GM12878 (cell line): Measurements from ENCODE around the gene FADS1. TPM values are rescaled to one million over a fixed set of nuclear protein-coding genes. Genes with fewer than 3 reads are reported as not detected.

Source experiments
- CHD4 ChIP-seq: fragments of 200-600 bp; sonication (generic); IDR thresholded peaks from 2 replicates; pipeline ENCODE4 v1.6.1; 2016; ENCODE audit warnings: mild to moderate bottlenecking
- EED ChIP-seq: sonication (generic); IDR thresholded peaks from 2 replicates; pipeline ENCODE4 v1.6.1; 2016; ENCODE audit warnings: antibody characterized with exemption, low read depth
- KLF5 ChIP-seq: fragments of 450-650 bp; IDR thresholded peaks from 2 replicates; pipeline ENCODE4 v1.6.1; 2014; ENCODE audit warnings: mild to moderate bottlenecking; ENCODE audit not compliant: partially characterized antibody
- NBN ChIP-seq: fragments of 450-650 bp; IDR thresholded peaks from 2 replicates; pipeline ENCODE4 v1.6.1; 2016
- NFYB ChIP-seq: IDR thresholded peaks from 2 replicates; pipeline ENCODE4 v1.6.1; 2011; ENCODE audit warnings: low read depth, mild to moderate bottlenecking, low read length, improper control_type of control experiment, moderate library complexity; ENCODE audit not compliant: insufficient read depth
- NR2F1 ChIP-seq: fragments of 450-650 bp; conservative IDR thresholded peaks from 2 replicates; pipeline ENCODE4 v1.6.1; 2017; ENCODE audit warnings: mild to moderate bottlenecking
- PAX8 ChIP-seq: fragments of 450-650 bp; IDR thresholded peaks from 2 replicates; pipeline ENCODE4 v1.6.1; 2017; ENCODE audit warnings: mild to moderate bottlenecking, moderate library complexity
- POLR2A ChIP-seq: IDR thresholded peaks from 2 replicates; pipeline ENCODE4 v1.6.1; 2011; ENCODE audit warnings: low read depth, mild to moderate bottlenecking, low read length
- POLR2AphosphoS5 ChIP-seq: IDR thresholded peaks from 2 replicates; pipeline ENCODE4 v1.6.1; 2011; ENCODE audit warnings: mild to moderate bottlenecking, low read length, inconsistent platforms
- POU2F2 ChIP-seq: IDR thresholded peaks from 3 replicates; pipeline ENCODE4 v1.6.1; 2011; ENCODE audit warnings: low read depth, mild to moderate bottlenecking, low read length, borderline replicate concordance
- SRF ChIP-seq, 2 experiments: IDR thresholded peaks; 2 replicates each; pipeline ENCODE4 v1.6.1; 2011; ENCODE audit warnings: low read depth in 2 of 2, low read length in 2 of 2, mild to moderate bottlenecking in 1 of 2, moderate library complexity in 1 of 2
- TCF3 ChIP-seq: IDR thresholded peaks from 2 replicates; pipeline ENCODE4 v1.6.1; 2012; ENCODE audit warnings: low read depth, mild to moderate bottlenecking, low read length, borderline replicate concordance; ENCODE audit not compliant: insufficient read depth
- ZNF384 ChIP-seq: IDR thresholded peaks from 2 replicates; pipeline ENCODE4 v1.6.1; 2012; ENCODE audit warnings: low read depth, mild to moderate bottlenecking, low read length, improper control_type of control experiment, borderline replicate concordance
- polyA plus RNA-seq, 11 experiments: library from polyadenylated mRNA; depleted of rRNA in 4 of 11; unstranded in 6 of 11; stranded (reverse) in 5 of 11; fragments of >200 nt; fragmentation: Nextera tagmentation in 4 of 11; fragmentation: Illumina TruSeq in 1 of 11; extraction: Ambion mirVana in 4 of 11; extraction: Trizol in 1 of 11; gene quantifications; 1 replicate in 1 of 11; 2 replicates in 10 of 11; pipeline versions ENCODE4 v1.2.1 to v1.2.3, GENCODE V29; 2011 to 2016; ENCODE audit warnings: inconsistent platforms in 2 of 11, missing spikeins in 2 of 11, low read depth in 1 of 11
- total RNA-seq, 4 experiments: library from RNA; depleted of rRNA in 3 of 4; stranded (reverse); fragments of >200 nt in 3 of 4; fragmentation: Illumina TruSeq in 1 of 4; extraction: Trizol in 1 of 4; gene quantifications; 2 replicates each; pipeline versions ENCODE4 v1.2.1 to v1.2.3, GENCODE V29; 2013 to 2021
- TF ChIP-seq, protein P1 (sequence below): fragments of 450-650 bp; formaldehyde crosslinking; IDR thresholded peaks from 2 replicates; pipeline ENCODE4 v1.4.0; 2022; ENCODE audit warnings: mild to moderate bottlenecking, moderate library complexity
- TF ChIP-seq, protein P2 (sequence below): fragments of 450-650 bp; IDR thresholded peaks from 2 replicates; pipeline ENCODE4 v1.6.1; 2016; ENCODE audit warnings: mild to moderate bottlenecking
- TF ChIP-seq, protein P3 (sequence below): IDR thresholded peaks from 2 replicates; pipeline ENCODE4 v1.6.1; 2012; ENCODE audit warnings: improper control_type of control experiment, low read depth, low read length; ENCODE audit not compliant: insufficient replicate concordance
- TF ChIP-seq, protein P4 (sequence below): fragments of 450-650 bp; IDR thresholded peaks from 2 replicates; pipeline ENCODE4 v1.6.1; 2017; ENCODE audit warnings: mild to moderate bottlenecking

Gene FADS1
- total and polyA plus RNA-seq, 10 of the 15 experiments (the other 5 are each of a cell fraction or from before 2014, with no cell fraction given), result 8.8 to 73.9 (median 39.0) TPM

DNA sequence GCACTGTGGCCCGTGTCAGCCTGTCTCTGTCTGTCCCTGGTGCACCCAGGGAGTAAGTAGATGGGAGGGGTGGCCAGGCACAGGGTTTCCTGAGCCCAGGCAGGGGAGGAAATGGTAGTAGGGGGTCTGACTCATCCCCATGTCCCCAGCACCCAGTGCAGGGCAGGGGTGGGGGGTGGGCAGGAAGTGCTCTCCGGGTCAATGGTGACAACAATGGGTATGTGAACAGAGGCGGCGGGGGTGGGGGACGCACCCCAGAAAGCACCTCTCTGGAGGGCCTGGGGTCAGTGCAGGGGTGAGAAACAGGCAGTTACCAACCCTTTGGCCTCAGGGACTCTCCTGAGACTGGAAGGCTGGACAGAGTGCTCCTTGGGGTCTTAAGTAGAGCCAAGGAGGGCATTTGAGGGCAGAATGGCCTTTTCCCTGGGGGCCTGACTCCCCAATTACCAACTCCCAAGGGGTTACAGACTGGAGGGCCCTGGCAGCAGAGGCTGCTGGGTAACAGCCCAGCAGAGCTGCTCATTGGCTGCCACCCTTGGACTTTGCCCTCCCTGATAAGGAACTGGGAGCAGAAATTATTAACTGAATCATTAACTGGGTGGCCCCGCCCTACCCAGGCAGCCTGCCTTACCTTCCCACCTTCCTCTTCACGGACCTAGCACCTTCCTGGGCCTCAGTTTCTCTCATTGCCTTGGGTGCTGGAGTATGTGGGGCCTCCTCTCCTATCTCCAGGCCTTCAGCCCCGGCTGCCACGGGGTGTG lies 60.2 kb downstream of the FADS1 start (continued):
- TF ChIP-seq POLR2A (no peak; the same call in 1 of the 2 replicates), CHD4 (no peak), NBN (peak; percentile 96), TCF3 (no peak), NR2F1 (peak; percentile 100), NFYB (no peak), PAX8 (no peak), EED (no peak), POU2F2 (peak; percentile 12; the same call in 1 of the 3 replicates), KLF5 (no peak), ZNF384 (no peak), POLR2AphosphoS5 (peak; percentile 55; the same call in 1 of the 2 replicates), SRF (IDR thresholded peaks at IDR 0.05; ENCODE audit: low read depth in 2 of 2, low read length in 2 of 2) (no peak)
- TF ChIP-seq, protein P1, sequence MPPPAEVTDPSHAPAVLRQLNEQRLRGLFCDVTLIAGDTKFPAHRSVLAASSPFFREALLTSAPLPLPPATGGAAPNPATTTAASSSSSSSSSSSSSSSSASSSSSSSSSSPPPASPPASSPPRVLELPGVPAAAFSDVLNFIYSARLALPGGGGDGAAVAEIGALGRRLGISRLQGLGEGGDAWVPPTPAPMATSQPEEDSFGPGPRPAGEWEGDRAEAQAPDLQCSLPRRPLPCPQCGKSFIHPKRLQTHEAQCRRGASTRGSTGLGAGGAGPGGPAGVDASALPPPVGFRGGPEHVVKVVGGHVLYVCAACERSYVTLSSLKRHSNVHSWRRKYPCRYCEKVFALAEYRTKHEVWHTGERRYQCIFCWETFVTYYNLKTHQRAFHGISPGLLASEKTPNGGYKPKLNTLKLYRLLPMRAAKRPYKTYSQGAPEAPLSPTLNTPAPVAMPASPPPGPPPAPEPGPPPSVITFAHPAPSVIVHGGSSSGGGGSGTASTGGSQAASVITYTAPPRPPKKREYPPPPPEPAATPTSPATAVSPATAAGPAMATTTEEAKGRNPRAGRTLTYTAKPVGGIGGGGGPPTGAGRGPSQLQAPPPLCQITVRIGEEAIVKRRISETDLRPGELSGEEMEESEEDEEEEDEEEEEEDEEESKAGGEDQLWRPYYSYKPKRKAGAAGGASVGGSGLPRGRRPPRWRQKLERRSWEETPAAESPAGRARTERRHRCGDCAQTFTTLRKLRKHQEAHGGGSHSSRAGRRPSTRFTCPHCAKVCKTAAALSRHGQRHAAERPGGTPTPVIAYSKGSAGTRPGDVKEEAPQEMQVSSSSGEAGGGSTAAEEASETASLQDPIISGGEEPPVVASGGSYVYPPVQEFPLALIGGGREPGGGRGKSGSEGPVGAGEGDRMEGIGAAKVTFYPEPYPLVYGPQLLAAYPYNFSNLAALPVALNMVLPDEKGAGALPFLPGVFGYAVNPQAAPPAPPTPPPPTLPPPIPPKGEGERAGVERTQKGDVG, result no peak
- TF ChIP-seq, protein P2, sequence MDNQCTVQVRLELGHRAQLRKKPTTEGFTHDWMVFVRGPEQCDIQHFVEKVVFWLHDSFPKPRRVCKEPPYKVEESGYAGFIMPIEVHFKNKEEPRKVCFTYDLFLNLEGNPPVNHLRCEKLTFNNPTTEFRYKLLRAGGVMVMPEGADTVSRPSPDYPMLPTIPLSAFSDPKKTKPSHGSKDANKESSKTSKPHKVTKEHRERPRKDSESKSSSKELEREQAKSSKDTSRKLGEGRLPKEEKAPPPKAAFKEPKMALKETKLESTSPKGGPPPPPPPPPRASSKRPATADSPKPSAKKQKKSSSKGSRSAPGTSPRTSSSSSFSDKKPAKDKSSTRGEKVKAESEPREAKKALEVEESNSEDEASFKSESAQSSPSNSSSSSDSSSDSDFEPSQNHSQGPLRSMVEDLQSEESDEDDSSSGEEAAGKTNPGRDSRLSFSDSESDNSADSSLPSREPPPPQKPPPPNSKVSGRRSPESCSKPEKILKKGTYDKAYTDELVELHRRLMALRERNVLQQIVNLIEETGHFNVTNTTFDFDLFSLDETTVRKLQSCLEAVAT, result no peak; the same call in 1 of the 2 replicates
- TF ChIP-seq, protein P3, sequence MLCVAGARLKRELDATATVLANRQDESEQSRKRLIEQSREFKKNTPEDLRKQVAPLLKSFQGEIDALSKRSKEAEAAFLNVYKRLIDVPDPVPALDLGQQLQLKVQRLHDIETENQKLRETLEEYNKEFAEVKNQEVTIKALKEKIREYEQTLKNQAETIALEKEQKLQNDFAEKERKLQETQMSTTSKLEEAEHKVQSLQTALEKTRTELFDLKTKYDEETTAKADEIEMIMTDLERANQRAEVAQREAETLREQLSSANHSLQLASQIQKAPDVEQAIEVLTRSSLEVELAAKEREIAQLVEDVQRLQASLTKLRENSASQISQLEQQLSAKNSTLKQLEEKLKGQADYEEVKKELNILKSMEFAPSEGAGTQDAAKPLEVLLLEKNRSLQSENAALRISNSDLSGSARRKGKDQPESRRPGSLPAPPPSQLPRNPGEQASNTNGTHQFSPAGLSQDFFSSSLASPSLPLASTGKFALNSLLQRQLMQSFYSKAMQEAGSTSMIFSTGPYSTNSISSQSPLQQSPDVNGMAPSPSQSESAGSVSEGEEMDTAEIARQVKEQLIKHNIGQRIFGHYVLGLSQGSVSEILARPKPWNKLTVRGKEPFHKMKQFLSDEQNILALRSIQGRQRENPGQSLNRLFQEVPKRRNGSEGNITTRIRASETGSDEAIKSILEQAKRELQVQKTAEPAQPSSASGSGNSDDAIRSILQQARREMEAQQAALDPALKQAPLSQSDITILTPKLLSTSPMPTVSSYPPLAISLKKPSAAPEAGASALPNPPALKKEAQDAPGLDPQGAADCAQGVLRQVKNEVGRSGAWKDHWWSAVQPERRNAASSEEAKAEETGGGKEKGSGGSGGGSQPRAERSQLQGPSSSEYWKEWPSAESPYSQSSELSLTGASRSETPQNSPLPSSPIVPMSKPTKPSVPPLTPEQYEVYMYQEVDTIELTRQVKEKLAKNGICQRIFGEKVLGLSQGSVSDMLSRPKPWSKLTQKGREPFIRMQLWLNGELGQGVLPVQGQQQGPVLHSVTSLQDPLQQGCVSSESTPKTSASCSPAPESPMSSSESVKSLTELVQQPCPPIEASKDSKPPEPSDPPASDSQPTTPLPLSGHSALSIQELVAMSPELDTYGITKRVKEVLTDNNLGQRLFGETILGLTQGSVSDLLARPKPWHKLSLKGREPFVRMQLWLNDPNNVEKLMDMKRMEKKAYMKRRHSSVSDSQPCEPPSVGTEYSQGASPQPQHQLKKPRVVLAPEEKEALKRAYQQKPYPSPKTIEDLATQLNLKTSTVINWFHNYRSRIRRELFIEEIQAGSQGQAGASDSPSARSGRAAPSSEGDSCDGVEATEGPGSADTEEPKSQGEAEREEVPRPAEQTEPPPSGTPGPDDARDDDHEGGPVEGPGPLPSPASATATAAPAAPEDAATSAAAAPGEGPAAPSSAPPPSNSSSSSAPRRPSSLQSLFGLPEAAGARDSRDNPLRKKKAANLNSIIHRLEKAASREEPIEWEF, result peak; percentile 82
- TF ChIP-seq, protein P4, sequence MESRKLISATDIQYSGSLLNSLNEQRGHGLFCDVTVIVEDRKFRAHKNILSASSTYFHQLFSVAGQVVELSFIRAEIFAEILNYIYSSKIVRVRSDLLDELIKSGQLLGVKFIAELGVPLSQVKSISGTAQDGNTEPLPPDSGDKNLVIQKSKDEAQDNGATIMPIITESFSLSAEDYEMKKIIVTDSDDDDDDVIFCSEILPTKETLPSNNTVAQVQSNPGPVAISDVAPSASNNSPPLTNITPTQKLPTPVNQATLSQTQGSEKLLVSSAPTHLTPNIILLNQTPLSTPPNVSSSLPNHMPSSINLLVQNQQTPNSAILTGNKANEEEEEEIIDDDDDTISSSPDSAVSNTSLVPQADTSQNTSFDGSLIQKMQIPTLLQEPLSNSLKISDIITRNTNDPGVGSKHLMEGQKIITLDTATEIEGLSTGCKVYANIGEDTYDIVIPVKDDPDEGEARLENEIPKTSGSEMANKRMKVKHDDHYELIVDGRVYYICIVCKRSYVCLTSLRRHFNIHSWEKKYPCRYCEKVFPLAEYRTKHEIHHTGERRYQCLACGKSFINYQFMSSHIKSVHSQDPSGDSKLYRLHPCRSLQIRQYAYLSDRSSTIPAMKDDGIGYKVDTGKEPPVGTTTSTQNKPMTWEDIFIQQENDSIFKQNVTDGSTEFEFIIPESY, result no peak
